ENCODE results near the gene RAC2. TPM values are rescaled to one million over a fixed set of nuclear protein-coding genes. Genes with fewer than 3 reads are reported as not detected.
A peak's percentile ranks its signal among the peaks of the same experiment; 100 is the strongest.

RAC2 gene
- total and polyA plus RNA-seq, 2 experiments from 2014 or later: 9.9 to 10.5 TPM

DNA sequence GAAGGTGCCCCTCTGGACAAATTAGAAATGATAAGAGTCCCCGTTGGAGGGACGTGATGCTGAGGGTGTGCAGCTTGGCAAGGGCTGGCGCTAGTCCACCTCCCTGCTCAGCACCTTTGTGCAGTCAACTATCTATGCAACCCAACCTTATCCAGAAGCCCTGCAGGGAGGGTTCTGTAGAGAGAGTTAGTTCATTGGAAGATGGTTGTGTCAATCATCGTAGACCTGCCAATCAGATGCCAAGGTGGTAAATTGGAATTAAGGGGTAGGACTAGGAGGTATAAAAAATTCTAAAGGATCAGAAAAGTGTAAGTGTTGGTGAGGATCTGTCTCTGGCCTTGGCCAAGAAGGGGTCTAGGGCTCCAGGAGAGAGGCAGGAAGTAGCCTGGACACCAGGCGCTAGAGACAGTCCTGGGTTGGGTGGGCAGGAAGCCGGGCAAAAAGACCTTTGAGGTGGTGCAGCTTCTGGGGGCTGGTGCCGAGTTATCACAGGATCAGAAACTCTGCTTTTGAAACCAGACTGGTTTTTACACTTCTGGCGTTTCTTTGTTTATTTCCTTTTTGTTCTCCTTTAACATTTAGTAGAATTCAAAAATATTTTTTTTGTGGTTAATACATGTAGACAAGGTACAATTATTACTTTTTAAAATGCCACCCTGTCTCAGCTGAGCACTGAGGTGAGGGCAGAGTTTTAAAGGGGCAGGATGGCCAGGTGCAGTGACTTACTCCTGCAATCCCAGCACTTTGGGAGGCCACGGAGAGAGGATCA lies 57.7 kb downstream of the RAC2 start:
- no peak for DNase-seq (ENCODE audit: low spot score)
- Histone ChIP-seq H3K4me3 (no peak overlapping the region), H3K9me2 (replicated peaks; ENCODE audit: insufficient read depth) (no peaks in the 10 kb centered on the region), H3K36me3 (replicated peaks; ENCODE audit: insufficient read depth, low read depth) (no peaks in the 10 kb centered on the region), H3K9me3 (ENCODE audit: low read depth) (no peaks in the 10 kb centered on the region), H4K20me1 (ENCODE audit: insufficient read depth, poor library complexity, severe bottlenecking) (no peaks in the 10 kb centered on the region), H2AFZ (no peak overlapping the region), H3K4me1 (ENCODE audit: insufficient read depth) (peaks cover 36% of the 10 kb centered on the region), H3K79me2 (peaks cover 7% of the 10 kb centered on the region), H3K4me2 (peak overlapping the region; percentile 78), H3K27me3 (no peaks in the 10 kb centered on the region), H3K27ac (peak overlapping the region; percentile 18)
- TF ChIP-seq EZH2phosphoT487 (IDR thresholded peaks at IDR 0.05; ENCODE audit: low read depth, severe bottlenecking, unreplicated experiment) (no peak), CTCF (IDR thresholded peaks at IDR 0.05; ENCODE audit: poor library complexity) (no peak), EZH2 (IDR thresholded peaks at IDR 0.05; ENCODE audit: borderline replicate concordance) (no peak)
- WGBS (ENCODE audit: low lambda C conversion rate, missing lambda C conversion rate): 87% methylated on average over 9 of the region's 9 CpGs

GRCh38 chr22:37185646-37186227 lies 58.3 kb downstream of the RAC2 start:
- Histone ChIP-seq H3K4me1 (ENCODE audit: insufficient read depth) (peaks cover 36% of the 10 kb centered on the region), H3K36me3 (replicated peaks; ENCODE audit: insufficient read depth, low read depth) (no peaks in the 10 kb centered on the region), H3K4me2 (no peak overlapping the region), H3K27me3 (no peaks in the 10 kb centered on the region), H3K79me2 (peaks cover 7% of the 10 kb centered on the region), H3K9me3 (ENCODE audit: low read depth) (no peaks in the 10 kb centered on the region), H3K4me3 (no peak overlapping the region), H3K9me2 (replicated peaks; ENCODE audit: insufficient read depth) (no peaks in the 10 kb centered on the region), H2AFZ (no peak overlapping the region), H3K27ac (no peak overlapping the region), H4K20me1 (ENCODE audit: insufficient read depth, poor library complexity, severe bottlenecking) (no peaks in the 10 kb centered on the region)
- no peak for DNase-seq (ENCODE audit: low spot score)
- TF ChIP-seq CTCF (IDR thresholded peaks at IDR 0.05; ENCODE audit: poor library complexity): no peak
- TF ChIP-seq EZH2 (IDR thresholded peaks at IDR 0.05; ENCODE audit: borderline replicate concordance): no peak
- TF ChIP-seq EZH2phosphoT487 (IDR thresholded peaks at IDR 0.05; ENCODE audit: low read depth, severe bottlenecking, unreplicated experiment): no peak
- 86% methylated on average over 13 of the region's 13 CpGs for WGBS (ENCODE audit: low lambda C conversion rate, missing lambda C conversion rate)

GRCh38 chr22:37184816-37185541 lies 59.1 kb downstream of the RAC2 start:
- H3K79me2 ChIP-seq: peaks cover 7% of the 10 kb centered on the region
- H3K27ac ChIP-seq: no peak overlapping the region
- H3K9me3 ChIP-seq (ENCODE audit: low read depth): no peaks in the 10 kb centered on the region
- H3K9me2 ChIP-seq (replicated peaks; ENCODE audit: insufficient read depth): no peaks in the 10 kb centered on the region
- DNase-seq (ENCODE audit: low spot score): no peak
- no peak overlapping the region for H2AFZ ChIP-seq
- no peaks in the 10 kb centered on the region for H3K27me3 ChIP-seq
- H3K4me1 ChIP-seq (ENCODE audit: insufficient read depth): peaks cover 35% of the 10 kb centered on the region
- no peak overlapping the region for H3K4me3 ChIP-seq
- TF ChIP-seq EZH2phosphoT487 (IDR thresholded peaks at IDR 0.05; ENCODE audit: low read depth, severe bottlenecking, unreplicated experiment) (no peak), EZH2 (IDR thresholded peaks at IDR 0.05; ENCODE audit: borderline replicate concordance) (no peak), CTCF (IDR thresholded peaks at IDR 0.05; ENCODE audit: poor library complexity) (no peak)
- no peaks in the 10 kb centered on the region for H3K36me3 ChIP-seq (replicated peaks; ENCODE audit: insufficient read depth, low read depth)
- no peaks in the 10 kb centered on the region for H4K20me1 ChIP-seq (ENCODE audit: insufficient read depth, poor library complexity, severe bottlenecking)
- no peak overlapping the region for H3K4me2 ChIP-seq
- 93% methylated on average over 18 of the region's 18 CpGs for WGBS (ENCODE audit: low lambda C conversion rate, missing lambda C conversion rate)
